ENCODE results near the gene FOXP4.

GRCh38 chr6:41605649-41606048 lies 59.5 kb downstream of the FOXP4 start:
- TF ChIP-seq EZH2 (IDR thresholded peaks at IDR 0.05) (no peak), RAD21 (IDR thresholded peaks at IDR 0.05; ENCODE audit: low read depth) (peak; percentile 35; the same call in 1 of the 2 replicates), POLR2A (IDR thresholded peaks at IDR 0.05; ENCODE audit: borderline replicate concordance, extremely low read depth, insufficient read depth, insufficient read length) (no peak), POLR2AphosphoS5 (IDR thresholded peaks at IDR 0.05; ENCODE audit: low read depth, low read length) (no peak), EZH2phosphoT487 (IDR thresholded peaks at IDR 0.05; ENCODE audit: borderline replicate concordance) (no peak), CTCF (IDR thresholded peaks at IDR 0.05 in 2 of 3, conservative IDR thresholded peaks at IDR 0.05 in 1 of 3; ENCODE audit: borderline replicate concordance in 1 of 3, insufficient read depth in 1 of 3, low read depth in 2 of 3, low read length in 2 of 3) (peak in 1 of 3 experiments; percentile 20; a peak in 1 of 6 replicates), SIN3A (IDR thresholded peaks at IDR 0.05; ENCODE audit: low read depth) (no peak), CBX3 (IDR thresholded peaks at IDR 0.05; ENCODE audit: low read depth) (no peak), JUND (IDR thresholded peaks at IDR 0.05) (no peak), ATF3 (IDR thresholded peaks at IDR 0.05) (no peak), CEBPB (IDR thresholded peaks at IDR 0.05; ENCODE audit: low read depth) (no peak), ZFX (IDR thresholded peaks at IDR 0.05) (no peak)

Data from HCT116 (cell line).